A549 treated with dexamethasone at 1 μM for 4 hours (cell line): ENCODE measurements around the gene ALDOB. TPM values are rescaled to one million over a fixed set of nuclear protein-coding genes. Genes with fewer than 3 reads are reported as not detected.

Source experiments
- total RNA-seq: library from RNA; stranded (reverse); fragments of 200-300 nt; extraction: Qiagen RNA extraction; gene quantifications from 5 replicates; pipeline ENCODE4 v1.2.3, GENCODE V29; 2022

ALDOB gene
- total RNA-seq: not detected in 5 replicates

GRCh38 chr9:101435601-101436079, at the start of gene ALDOB:
Gene ALDOB (minus strand): TSS chr9:101435774. CDS start chr9:101430887, 4,887 bp downstream.

GRCh38 chr9:101398068-101398929, 37.3 kb downstream of the ALDOB start, which contains the start of the genes MRPL50 and ZNF189:
Gene MRPL50 (minus strand): TSS chr9:101398618. CDS start chr9:101398592, 26 bp downstream.
Gene ZNF189 (plus strand): TSS chr9:101398851. CDS start chr9:101399157, 306 bp downstream.

GRCh38 chr9:101384873-101385536, 50.6 kb downstream of the ALDOB start, which contains the start of gene BAAT:
Gene BAAT (minus strand): TSS chr9:101385006. CDS start chr9:101371404, 13,602 bp downstream.

Other genes with a start within 250 kb of the ALDOB start
- 0.32 to 0.58 TPM (median 0.42 TPM) in 5 replicates for gene BAAT, start 50.8 kb downstream of the ALDOB start, total RNA-seq
- gene MRPL50, start 37.2 kb downstream of the ALDOB start, total RNA-seq: 12.3 to 20.5 TPM (median 13.8 TPM) in 5 replicates
- 8.7 to 10.4 TPM (median 9.5 TPM) in 5 replicates for gene ZNF189, start 36.9 kb downstream of the ALDOB start, total RNA-seq
- 20.9 to 27.0 TPM (median 25.4 TPM) in 5 replicates for gene RNF20, start 98.1 kb upstream of the ALDOB start, total RNA-seq
- not detected in 5 replicates for gene PPP3R2, start 159.2 kb upstream of the ALDOB start, total RNA-seq